HEK293 (cell line): ENCODE data around the gene CDCA5.

Experiments used
- ATF2 ChIP-seq: fragments of 450-650 bp; formaldehyde crosslinking; IDR thresholded peaks from 2 replicates; pipeline ENCODE4 v1.5.1; 2016; ENCODE audit warnings: missing biosample characterization, missing genetic modification characterization, low read depth
- BCL11B ChIP-seq: fragments of 450-650 bp; formaldehyde crosslinking; IDR thresholded peaks from 2 replicates; pipeline ENCODE4 v1.5.1; 2016; ENCODE audit warnings: low read depth, missing biosample characterization, missing genetic modification characterization
- EGR2 ChIP-seq: fragments of 450-650 bp; formaldehyde crosslinking; IDR thresholded peaks from 2 replicates; pipeline ENCODE4 v1.5.1; 2016; ENCODE audit warnings: low read depth, missing biosample characterization, missing genetic modification characterization
- HOXC10 ChIP-seq: sonication (generic); formaldehyde crosslinking; IDR thresholded peaks from 2 replicates; pipeline ENCODE4 v1.8.1; 2023; ENCODE audit warnings: mild to moderate bottlenecking, missing genetic modification reagents
- KLF8 ChIP-seq: fragments of 450-650 bp; formaldehyde crosslinking; IDR thresholded peaks from 2 replicates; pipeline ENCODE4 v1.5.1; 2016; ENCODE audit warnings: missing biosample characterization, missing genetic modification characterization
- PRDM2 ChIP-seq: fragments of 450-650 bp; formaldehyde crosslinking; IDR thresholded peaks from 2 replicates; pipeline ENCODE4 v1.5.1; 2016; ENCODE audit warnings: missing biosample characterization, missing genetic modification characterization, borderline replicate concordance
- REPIN1 ChIP-seq: fragments of 450-650 bp; formaldehyde crosslinking; IDR thresholded peaks from 2 replicates; pipeline ENCODE4 v1.5.1; 2017; ENCODE audit warnings: missing biosample characterization, missing genetic modification characterization, low read depth
- SETDB1 ChIP-seq: IDR thresholded peaks from one replicate; pipeline ENCODE4 v1.6.1; 2017; ENCODE audit warnings: mild to moderate bottlenecking, low read length, moderate library complexity, mixed read lengths; ENCODE audit not compliant: insufficient read length
- SP2 ChIP-seq: fragments of 450-650 bp; formaldehyde crosslinking; IDR thresholded peaks from 2 replicates; pipeline ENCODE4 v1.5.1; 2016; ENCODE audit warnings: missing biosample characterization, missing genetic modification characterization
- YY1 ChIP-seq: fragments of 450-650 bp; formaldehyde crosslinking; IDR thresholded peaks from 2 replicates; pipeline ENCODE4 v1.5.1; 2018; ENCODE audit warnings: missing biosample characterization, missing genetic modification characterization
- ZBTB26 ChIP-seq: fragments of 450-650 bp; formaldehyde crosslinking; optimal IDR thresholded peaks from 2 replicates; pipeline ENCODE3; 2016; ENCODE audit warnings: missing biosample characterization, mild to moderate bottlenecking, missing genetic modification characterization
- ZBTB6 ChIP-seq: fragments of 450-650 bp; formaldehyde crosslinking; IDR thresholded peaks from 2 replicates; pipeline ENCODE4 v1.5.1; 2017; ENCODE audit warnings: missing biosample characterization, missing genetic modification characterization
- ZNF23 ChIP-seq: fragments of 450-650 bp; formaldehyde crosslinking; IDR thresholded peaks from 2 replicates; pipeline ENCODE4 v1.5.1; 2016; ENCODE audit warnings: missing biosample characterization, missing genetic modification characterization, borderline replicate concordance
- ZNF239 ChIP-seq: fragments of 450-650 bp; formaldehyde crosslinking; IDR thresholded peaks from 2 replicates; pipeline ENCODE4 v1.5.1; 2016; ENCODE audit warnings: missing biosample characterization, missing genetic modification characterization
- ZNF404 ChIP-seq: fragments of 450-650 bp; formaldehyde crosslinking; IDR thresholded peaks from 2 replicates; pipeline ENCODE4 v1.5.1; 2017; ENCODE audit warnings: missing biosample characterization, missing genetic modification characterization
- ZNF416 ChIP-seq: fragments of 450-650 bp; formaldehyde crosslinking; IDR thresholded peaks from 2 replicates; pipeline ENCODE4 v1.5.1; 2016; ENCODE audit warnings: missing biosample characterization, missing genetic modification characterization
- ZNF426 ChIP-seq: fragments of 450-650 bp; formaldehyde crosslinking; IDR thresholded peaks from 2 replicates; pipeline ENCODE4 v1.5.1; 2017; ENCODE audit warnings: missing biosample characterization, missing genetic modification characterization, mild to moderate bottlenecking, inconsistent platforms, moderate library complexity
- ZNF555 ChIP-seq: fragments of 450-650 bp; formaldehyde crosslinking; conservative IDR thresholded peaks from 2 replicates; pipeline ENCODE4 v1.5.1; 2017; ENCODE audit warnings: missing biosample characterization, mild to moderate bottlenecking, missing genetic modification characterization, inconsistent platforms
- ZNF585B ChIP-seq: fragments of 450-650 bp; formaldehyde crosslinking; IDR thresholded peaks from 2 replicates; pipeline ENCODE4 v1.5.1; 2016; ENCODE audit warnings: missing biosample characterization, missing genetic modification characterization
- ZNF629 ChIP-seq: fragments of 450-650 bp; formaldehyde crosslinking; IDR thresholded peaks from 2 replicates; pipeline ENCODE4 v1.5.1; 2017; ENCODE audit warnings: missing biosample characterization, missing genetic modification characterization
- ZNF677 ChIP-seq: fragments of 450-650 bp; IDR thresholded peaks from 2 replicates; pipeline ENCODE4 v1.5.0; 2018; ENCODE audit warnings: missing biosample characterization, mild to moderate bottlenecking, missing genetic modification characterization, moderate library complexity
- ZNF747 ChIP-seq: fragments of 450-650 bp; formaldehyde crosslinking; IDR thresholded peaks from 2 replicates; pipeline ENCODE4 v1.5.1; 2016; ENCODE audit warnings: missing biosample characterization, missing genetic modification characterization
- ZNF830 ChIP-seq: fragments of 450-650 bp; IDR thresholded peaks from 2 replicates; pipeline ENCODE4 v1.5.0; 2018; ENCODE audit warnings: missing biosample characterization, missing genetic modification characterization, low read depth, mild to moderate bottlenecking, moderate library complexity
- TF ChIP-seq, protein P1 (sequence below): fragments of 450-650 bp; formaldehyde crosslinking; IDR thresholded peaks from 2 replicates; pipeline ENCODE4 v1.5.1; 2016; ENCODE audit warnings: missing biosample characterization, missing genetic modification characterization
- TF ChIP-seq, protein P2 (sequence below): fragments of 450-650 bp; formaldehyde crosslinking; IDR thresholded peaks from 2 replicates; pipeline ENCODE4 v1.5.1; 2016; ENCODE audit warnings: missing biosample characterization, missing genetic modification characterization

Gene CDCA5

DNA sequence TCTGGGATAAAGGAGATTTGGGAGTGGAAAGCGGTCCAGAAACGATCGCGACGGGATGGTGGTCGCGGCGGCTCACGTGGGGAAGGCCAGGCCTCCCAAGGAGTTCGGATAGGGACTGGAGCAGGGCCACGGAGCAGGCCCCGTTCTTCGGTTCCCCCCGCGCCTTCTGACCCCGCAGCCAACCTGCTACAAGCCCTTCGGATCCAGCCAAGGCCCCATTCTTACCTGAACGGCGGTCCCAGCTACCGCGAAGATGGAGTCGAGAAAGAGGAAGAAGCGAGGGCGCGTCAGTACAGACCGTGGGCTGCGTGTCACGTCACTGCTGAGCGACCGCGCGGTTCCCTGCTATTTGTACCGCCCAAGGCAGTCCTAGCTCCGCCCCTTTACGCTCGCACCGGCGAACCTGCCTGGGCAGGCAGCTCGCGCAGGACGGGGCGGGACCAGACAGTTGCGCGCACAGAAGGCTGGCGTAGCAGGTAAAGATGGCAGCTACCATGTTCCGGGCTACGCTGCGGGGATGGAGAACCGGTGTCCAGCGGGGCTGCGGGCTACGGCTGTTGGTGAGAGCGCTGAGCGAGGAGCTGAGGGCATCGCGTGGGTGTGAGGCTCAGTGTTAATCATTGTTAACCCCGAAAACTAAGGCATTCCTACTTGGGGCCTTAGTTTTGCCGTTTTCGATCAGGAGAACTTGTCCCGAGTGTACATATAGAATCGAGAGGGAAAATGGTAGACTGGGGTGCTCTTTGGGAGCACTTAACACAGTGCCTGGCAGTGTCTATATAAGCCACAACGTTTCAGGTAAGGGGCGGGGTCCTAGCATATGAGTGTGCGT, 38.2 kb upstream of the CDCA5 start, which contains the start of the genes FAU and MRPL49 (continued):
- TF ChIP-seq PRDM2, result no peak
- TF ChIP-seq, protein P1, sequence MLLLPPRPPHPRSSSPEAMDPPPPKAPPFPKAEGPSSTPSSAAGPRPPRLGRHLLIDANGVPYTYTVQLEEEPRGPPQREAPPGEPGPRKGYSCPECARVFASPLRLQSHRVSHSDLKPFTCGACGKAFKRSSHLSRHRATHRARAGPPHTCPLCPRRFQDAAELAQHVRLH, result no peak
- TF ChIP-seq ZBTB26, result peak; percentile 93
- no peak for TF ChIP-seq ZNF747 (tag by site-specific recombination)
- TF ChIP-seq SP2, result peak; percentile 96
- peak; percentile 82; the same call in 1 of the 2 replicates for TF ChIP-seq HOXC10
- TF ChIP-seq REPIN1 (tag by site-specific recombination), result no peak
- TF ChIP-seq BCL11B (tag by site-specific recombination), result no peak
- peak; percentile 80 for TF ChIP-seq KLF8
- no peak for TF ChIP-seq ZNF416 (tag by site-specific recombination)
- TF ChIP-seq ZNF555, result no peak
- peak; percentile 78 for TF ChIP-seq ZNF629 (tag by site-specific recombination)
- no peak for TF ChIP-seq ATF2 (tag by site-specific recombination)
- TF ChIP-seq ZNF830 (tag by site-specific recombination), result no peak
- peak; percentile 47; the same call in 1 of the 2 replicates for TF ChIP-seq EGR2 (tag by site-specific recombination)
- TF ChIP-seq ZNF585B, result no peak
- TF ChIP-seq ZNF677, result no peak
- no peak for TF ChIP-seq ZNF239 (tag by site-specific recombination)
- no peak for TF ChIP-seq ZBTB6
- no peak for TF ChIP-seq ZNF23 (tag by site-specific recombination)
- peak; percentile 79 for TF ChIP-seq YY1 (tag by site-specific recombination)
- TF ChIP-seq, protein P2, sequence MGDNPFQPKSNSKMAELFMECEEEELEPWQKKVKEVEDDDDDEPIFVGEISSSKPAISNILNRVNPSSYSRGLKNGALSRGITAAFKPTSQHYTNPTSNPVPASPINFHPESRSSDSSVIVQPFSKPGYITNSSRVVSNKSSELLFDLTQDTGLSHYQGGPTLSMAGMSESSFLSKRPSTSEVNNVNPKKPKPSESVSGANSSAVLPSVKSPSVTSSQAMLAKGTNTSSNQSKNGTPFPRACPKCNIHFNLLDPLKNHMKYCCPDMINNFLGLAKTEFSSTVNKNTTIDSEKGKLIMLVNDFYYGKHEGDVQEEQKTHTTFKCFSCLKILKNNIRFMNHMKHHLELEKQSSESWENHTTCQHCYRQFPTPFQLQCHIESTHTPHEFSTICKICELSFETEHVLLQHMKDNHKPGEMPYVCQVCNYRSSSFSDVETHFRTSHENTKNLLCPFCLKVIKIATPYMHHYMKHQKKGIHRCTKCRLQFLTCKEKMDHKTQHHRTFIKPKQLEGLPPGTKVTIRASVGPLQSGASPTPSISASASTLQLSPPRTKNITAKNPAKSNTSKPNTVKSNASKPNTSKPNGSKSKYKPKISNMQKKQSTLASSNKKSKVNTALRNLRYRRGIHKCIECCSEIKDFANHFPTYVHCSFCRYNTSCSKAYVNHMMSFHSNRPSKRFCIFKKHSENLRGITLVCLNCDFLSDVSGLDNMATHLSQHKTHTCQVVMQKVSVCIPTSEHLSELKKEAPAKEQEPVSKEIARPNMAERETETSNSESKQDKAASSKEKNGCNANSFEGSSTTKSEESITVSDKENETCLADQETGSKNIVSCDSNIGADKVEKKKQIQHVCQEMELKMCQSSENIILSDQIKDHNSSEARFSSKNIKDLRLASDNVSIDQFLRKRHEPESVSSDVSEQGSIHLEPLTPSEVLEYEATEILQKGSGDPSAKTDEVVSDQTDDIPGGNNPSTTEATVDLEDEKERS (tag by site-specific recombination), result no peak
- TF ChIP-seq ZNF426 (tag by site-specific recombination), result no peak
- no peak for TF ChIP-seq ZNF404 (tag by site-specific recombination)
- TF ChIP-seq SETDB1, result no peak
